C4-2B (cell line): ENCODE results near the gene LRP1B.

Source experiments
- CTCF ChIP-seq: fragments of 450-650 bp; conservative IDR thresholded peaks from 2 replicates; pipeline ENCODE4 v1.5.1; 2017; ENCODE audit warnings: mild to moderate bottlenecking
- ZFX ChIP-seq: fragments of 450-650 bp; IDR thresholded peaks from 2 replicates; pipeline ENCODE4 v1.6.1; 2017

GRCh38 chr2:141724426-141724825 is 406.4 kb downstream of the LRP1B start:
- no peak for TF ChIP-seq CTCF
- TF ChIP-seq ZFX, result no peak
